WI38 (cell line): ENCODE data around the gene HAGHL.

Source experiments
- H3K4me3 ChIP-seq: 2 replicates; pipeline ENCODE4 v1.5.1; 2011; ENCODE audit warnings: low read depth, mild to moderate bottlenecking, control low read depth, low read length
- TF ChIP-seq, protein P1 (sequence below): IDR thresholded peaks from 2 replicates; pipeline ENCODE4 v1.5.1; 2012; ENCODE audit warnings: low read depth, mild to moderate bottlenecking, control low read depth, low read length

The HAGHL gene

DNA sequence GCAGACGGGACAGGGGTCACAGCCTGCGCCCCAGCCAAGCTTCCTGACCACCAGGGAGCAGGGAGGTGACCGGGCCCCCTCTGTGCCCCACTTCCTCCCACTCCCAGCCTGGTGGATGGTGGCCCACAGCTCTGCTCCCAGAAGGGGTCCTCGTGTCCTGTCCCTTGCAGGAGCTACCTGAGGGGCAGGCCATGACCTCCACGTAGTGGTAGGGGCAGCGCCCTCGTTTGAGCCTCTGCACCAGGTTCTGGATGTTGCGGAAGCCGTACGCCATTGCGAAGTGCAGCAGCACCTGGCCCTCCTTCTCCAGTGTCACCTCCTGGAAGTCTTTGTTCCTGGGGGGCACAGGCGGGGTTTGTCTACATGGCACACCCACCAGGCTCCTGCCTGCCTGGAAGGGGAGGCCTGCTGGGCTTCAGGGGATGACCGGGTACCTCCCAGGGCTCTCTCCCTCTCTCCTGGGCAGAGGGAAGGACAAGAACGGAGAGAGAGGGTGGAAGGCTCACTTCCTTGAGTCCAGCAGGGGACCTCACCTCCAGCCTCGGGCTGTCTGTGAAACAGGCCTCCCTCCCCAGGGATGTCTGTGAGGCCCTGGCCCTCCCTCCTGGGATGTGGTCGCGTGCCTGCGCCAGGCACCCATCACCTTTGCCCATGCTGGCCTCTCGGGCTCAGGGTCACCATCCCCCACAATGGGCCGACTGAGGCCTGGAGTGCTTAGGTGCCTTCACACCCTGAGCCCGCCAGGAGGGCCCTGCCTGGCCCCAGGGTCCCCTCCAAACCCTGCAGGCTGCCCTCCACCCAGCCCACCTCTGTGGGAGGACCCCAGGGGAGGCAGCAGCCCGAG lies 4.0 kb downstream of the HAGHL start:
- H3K4me3 ChIP-seq: no peak overlapping the region
- TF ChIP-seq, protein P1, sequence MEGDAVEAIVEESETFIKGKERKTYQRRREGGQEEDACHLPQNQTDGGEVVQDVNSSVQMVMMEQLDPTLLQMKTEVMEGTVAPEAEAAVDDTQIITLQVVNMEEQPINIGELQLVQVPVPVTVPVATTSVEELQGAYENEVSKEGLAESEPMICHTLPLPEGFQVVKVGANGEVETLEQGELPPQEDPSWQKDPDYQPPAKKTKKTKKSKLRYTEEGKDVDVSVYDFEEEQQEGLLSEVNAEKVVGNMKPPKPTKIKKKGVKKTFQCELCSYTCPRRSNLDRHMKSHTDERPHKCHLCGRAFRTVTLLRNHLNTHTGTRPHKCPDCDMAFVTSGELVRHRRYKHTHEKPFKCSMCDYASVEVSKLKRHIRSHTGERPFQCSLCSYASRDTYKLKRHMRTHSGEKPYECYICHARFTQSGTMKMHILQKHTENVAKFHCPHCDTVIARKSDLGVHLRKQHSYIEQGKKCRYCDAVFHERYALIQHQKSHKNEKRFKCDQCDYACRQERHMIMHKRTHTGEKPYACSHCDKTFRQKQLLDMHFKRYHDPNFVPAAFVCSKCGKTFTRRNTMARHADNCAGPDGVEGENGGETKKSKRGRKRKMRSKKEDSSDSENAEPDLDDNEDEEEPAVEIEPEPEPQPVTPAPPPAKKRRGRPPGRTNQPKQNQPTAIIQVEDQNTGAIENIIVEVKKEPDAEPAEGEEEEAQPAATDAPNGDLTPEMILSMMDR: no peak

DNA sequence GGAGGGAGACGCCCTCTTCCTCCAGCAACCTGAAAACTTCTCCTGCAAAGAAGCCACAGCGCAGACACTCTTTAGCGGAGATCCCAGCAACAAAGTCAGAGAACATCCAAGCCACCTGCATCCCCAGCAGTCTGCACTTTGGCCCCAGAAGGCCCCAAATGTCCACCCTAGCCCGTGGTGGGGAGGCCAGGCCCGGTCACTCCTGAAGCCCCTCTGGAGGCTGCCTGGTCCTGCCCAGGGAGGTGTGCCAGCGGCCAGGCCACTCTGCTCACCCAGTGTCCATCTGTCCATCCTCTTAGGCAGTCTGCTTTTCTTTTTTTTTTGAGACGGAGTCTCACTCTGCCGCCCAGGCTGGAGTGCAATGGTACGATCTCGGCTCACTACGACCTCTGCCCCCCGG lies 5.4 kb downstream of the HAGHL start:
- TF ChIP-seq, protein P1: no peak
- no peak overlapping the region for H3K4me3 ChIP-seq

DNA sequence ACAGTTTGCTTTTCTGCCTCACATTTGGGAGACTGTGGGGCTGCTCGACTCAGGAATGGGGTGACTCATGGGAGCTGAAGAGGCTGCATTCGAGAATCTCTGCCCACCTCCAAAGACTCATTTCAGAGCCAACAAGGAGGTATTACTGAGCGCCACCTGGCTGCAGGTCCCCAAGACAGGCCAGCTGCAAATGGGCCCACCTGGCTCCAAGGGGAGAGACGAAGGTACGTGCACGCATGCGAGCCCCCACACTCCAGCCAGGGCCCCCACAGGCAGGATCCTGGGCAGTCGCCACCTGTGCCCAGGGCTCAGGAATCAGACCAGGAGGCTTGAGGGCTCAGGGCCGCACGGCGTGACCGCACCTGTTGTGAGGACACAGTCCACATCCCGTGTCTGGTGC lies 6.0 kb downstream of the HAGHL start:
- TF ChIP-seq, protein P1: no peak
- no peak overlapping the region for H3K4me3 ChIP-seq

DNA sequence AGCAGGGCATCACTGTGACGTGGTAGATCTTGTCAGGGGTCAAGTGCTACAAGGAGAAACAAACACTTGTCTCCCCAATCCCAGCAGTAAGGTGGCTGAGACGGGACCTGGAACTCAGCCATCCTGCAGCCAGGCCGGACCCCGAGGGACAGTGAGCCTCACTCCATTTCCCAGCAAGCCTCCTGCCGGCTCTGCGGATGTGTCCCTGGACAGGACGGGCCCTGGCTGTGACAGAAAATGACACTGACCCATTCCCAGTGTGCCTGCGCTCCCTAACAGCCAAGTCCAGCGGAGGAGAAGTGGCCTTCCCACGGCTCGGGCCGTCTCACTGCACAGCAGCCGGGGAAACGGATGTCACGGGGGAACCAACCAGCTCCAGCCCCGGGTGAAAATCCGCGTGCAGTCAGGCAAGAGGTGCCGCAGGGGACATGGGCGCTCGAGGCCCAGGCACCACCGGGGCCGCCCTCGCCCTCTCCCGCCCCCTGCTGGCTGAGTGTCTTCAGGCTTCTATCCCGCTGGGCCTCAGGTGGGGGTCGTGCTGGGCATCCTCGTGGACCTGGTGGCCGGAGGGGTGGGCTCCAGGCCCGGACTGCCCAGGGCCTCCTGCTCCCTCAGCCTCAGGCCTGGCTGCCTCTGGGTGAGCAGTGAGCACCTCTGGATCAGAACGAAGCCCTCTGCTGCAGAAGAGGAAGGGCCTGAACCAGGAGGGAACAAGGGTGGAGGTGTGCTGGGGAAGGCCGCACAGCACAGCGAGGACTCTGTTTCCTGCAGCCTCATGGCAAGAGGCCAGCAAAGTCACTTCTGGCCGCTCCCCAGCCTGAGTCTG lies 6.7 kb downstream of the HAGHL start:
- TF ChIP-seq, protein P1: peak; percentile 22; the same call in 1 of the 2 replicates

DNA sequence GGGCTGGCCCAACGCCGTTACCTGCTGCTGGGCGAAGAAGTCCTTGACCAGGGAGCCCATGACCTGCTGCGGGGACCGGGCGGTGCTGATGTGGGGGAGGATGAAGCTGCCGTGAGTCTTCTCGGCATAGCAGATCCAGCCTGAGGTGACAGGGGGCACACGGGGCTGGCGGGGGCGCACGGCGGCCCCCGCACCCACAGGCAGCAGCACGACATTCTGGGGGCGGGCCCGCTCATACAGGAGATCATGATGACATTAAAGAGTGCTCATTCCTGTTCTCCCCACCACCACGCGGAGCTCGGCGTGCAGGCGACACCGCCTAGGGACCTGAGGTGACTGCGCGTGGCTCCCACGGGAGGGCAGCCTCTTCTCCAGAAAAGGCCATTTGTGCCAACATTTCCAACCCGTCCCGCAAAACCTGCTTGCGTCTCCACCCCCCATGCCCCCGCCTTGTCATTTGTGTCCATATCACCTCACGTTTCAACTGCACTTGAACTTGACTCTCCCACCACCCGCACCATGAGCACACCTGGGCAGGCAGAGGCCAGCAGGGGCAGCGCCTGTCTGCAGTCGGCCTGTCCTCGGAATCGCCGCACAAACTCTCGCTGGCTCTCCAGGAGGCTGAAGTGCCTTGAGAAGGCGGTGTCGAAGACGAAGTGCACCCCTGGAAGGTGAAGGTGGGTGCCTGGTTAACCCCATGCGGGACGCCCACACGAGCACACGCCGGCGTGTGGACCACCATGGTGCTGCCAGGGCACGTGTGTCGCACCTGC lies 7.5 kb downstream of the HAGHL start:
- TF ChIP-seq, protein P1: no peak
- no peak overlapping the region for H3K4me3 ChIP-seq

More for the DNA sequence above, 6.7 kb downstream of the HAGHL start:
- H3K4me3 ChIP-seq: no peak overlapping the region

DNA sequence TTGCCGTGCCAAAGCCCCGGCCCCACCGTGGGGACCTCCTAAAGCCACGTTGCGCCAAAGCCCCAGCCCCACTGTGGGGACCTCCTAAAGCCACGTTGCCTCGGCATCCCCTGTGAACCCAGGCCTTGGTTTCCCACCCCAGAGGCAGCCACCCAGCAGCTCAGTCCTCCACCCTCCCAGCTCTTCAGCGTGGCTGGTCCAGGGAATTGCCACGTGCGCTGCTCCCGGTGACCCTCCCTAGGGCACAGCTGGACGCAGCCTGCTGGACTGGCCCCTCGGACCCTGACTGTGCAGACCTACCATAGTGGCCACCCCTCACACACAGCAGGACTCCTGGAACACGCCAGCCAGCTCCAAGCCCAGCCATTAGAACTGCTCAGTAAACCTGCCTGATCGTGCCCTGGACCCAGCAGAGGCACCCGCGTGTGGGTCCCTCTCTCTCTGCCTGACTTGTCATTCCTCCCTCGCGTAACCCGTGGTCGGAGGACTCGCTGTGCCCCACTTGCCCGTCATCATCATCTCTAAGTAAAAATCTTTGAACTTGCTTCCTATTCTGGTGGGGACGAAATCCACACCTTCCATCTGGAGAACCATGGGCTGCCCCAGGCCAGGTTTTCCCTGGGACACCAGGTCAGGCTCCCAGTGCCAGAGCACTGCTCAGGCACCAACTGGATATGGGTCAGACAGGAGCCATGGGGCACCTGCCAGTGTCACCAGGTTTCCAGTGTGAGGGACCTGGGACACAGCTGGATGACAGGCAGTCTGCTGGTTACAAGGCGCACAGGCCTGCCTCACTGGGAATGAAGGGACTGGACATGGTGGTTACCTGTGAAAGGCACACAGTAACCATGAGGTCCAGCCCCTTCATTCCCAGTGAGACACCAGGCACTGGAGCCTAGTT lies 8.3 kb downstream of the HAGHL start:
- TF ChIP-seq, protein P1: no peak
- no peak overlapping the region for H3K4me3 ChIP-seq
